B cell (primary cell): ENCODE results near the gene MSI1. TPM values are rescaled to one million over a fixed set of nuclear protein-coding genes. Genes with fewer than 3 reads are reported as not detected.

ENCODE experiments used
- ATAC-seq: fragments of 200-7000 bp; cut with Tn5 transposase; one replicate; pipeline ENCODE4 v1.10.0; 2021; ENCODE audit warnings: low read depth, mild to moderate bottlenecking, moderate number of reproducible peaks, moderate library complexity
- CTCF ChIA-PET: fragments of 350-600 bp; sonication (Branson Sonifier 250); formaldehyde crosslinking; loops from one replicate; lab custom pipeline; 2021; ENCODE audit warnings: antibody characterized with exemption, inconsistent platforms; lab: Charles Lee
- POLR2A ChIA-PET: fragments of 350-600 bp; sonication (Branson Sonifier 250); formaldehyde crosslinking; loops from one replicate; lab custom pipeline; 2021; ENCODE audit warnings: antibody characterized with exemption; lab: Charles Lee
- DNase-seq: peaks from one replicate; pipeline ENCODE4 v3.0.0; 2013
- H2AFZ ChIP-seq: 2 replicates; pipeline ENCODE4 v1.6.1; 2012; ENCODE audit warnings: mild to moderate bottlenecking, low read depth, low read length; ENCODE audit not compliant: insufficient read depth, poor library complexity, severe bottlenecking
- H3K27ac ChIP-seq, 2 donors: 1 replicate in 1 of 2; 2 replicates in 1 of 2; pipeline ENCODE4 v1.5.1; 2012 to 2013; ENCODE audit warnings: low read length in 2 of 2, mild to moderate bottlenecking in 2 of 2, moderate library complexity in 1 of 2
- H3K27me3 ChIP-seq, 4 experiments: fragments of 200-600 bp in 1 of 4; sonication (generic) in 1 of 4; replicated peaks in 1 of 4; 1 replicate in 2 of 4; 2 replicates in 2 of 4; pipeline versions ENCODE4 v1.6.1 to v1.7.0; 2013 to 2016; ENCODE audit warnings: low read length in 3 of 4, mild to moderate bottlenecking in 2 of 4, mixed read lengths in 1 of 4, moderate library complexity in 1 of 4; ENCODE audit not compliant: insufficient read depth in 4 of 4, control insufficient read depth in 3 of 4; ENCODE audit errors: control extremely low read depth in 1 of 4
- H3K36me3 ChIP-seq, 2 experiments: replicated peaks in 1 of 2; 1 replicate in 1 of 2; 2 replicates in 1 of 2; pipeline versions ENCODE4 v1.6.1 to v1.7.1; 2013; ENCODE audit warnings: low read length in 1 of 2; ENCODE audit not compliant: insufficient read depth in 2 of 2, control insufficient read depth in 1 of 2; ENCODE audit errors: control extremely low read depth in 1 of 2, extremely low read depth in 1 of 2
- H3K4me1 ChIP-seq, 2 donors: fragments of 200-600 bp in 1 of 2; sonication (generic) in 1 of 2; 1 replicate in 1 of 2; 2 replicates in 1 of 2; pipeline versions ENCODE4 v1.5.1 to v1.6.1; 2013 to 2017; ENCODE audit warnings: low read length in 2 of 2; ENCODE audit not compliant: control insufficient read depth in 2 of 2, insufficient read depth in 2 of 2
- H3K4me2 ChIP-seq: replicated peaks from 2 replicates; pipeline ENCODE3; 2012; ENCODE audit warnings: mild to moderate bottlenecking, low read depth, low read length; ENCODE audit not compliant: poor library complexity, severe bottlenecking
- H3K4me3 ChIP-seq, 5 experiments: fragments of 200-600 bp in 1 of 5; sonication (generic) in 1 of 5; 1 replicate in 3 of 5; 2 replicates in 2 of 5; pipeline versions ENCODE4 v1.5.1 to v1.7.0; 2011 to 2016; ENCODE audit warnings: low read length in 4 of 5, mild to moderate bottlenecking in 4 of 5, low read depth in 2 of 5, control low read depth in 1 of 5, moderate library complexity in 1 of 5; ENCODE audit not compliant: insufficient read depth in 1 of 5; ENCODE audit errors: control extremely low read depth in 1 of 5, extremely low read depth in 1 of 5
- H3K79me2 ChIP-seq: fragments of 200-600 bp; sonication (generic); one replicate; pipeline ENCODE4 v1.6.0; 2016; ENCODE audit warnings: low read length; ENCODE audit not compliant: control insufficient read depth, insufficient read depth
- H3K9ac ChIP-seq: fragments of 200-600 bp; sonication (generic); 2 replicates; pipeline ENCODE4 v1.6.1; 2017; ENCODE audit warnings: mild to moderate bottlenecking, low read length, moderate library complexity
- H3K9me3 ChIP-seq, 3 donors: one replicate each; pipeline versions ENCODE4 v1.6.1 to v1.7.1; 2013; ENCODE audit warnings: low read length in 2 of 3; ENCODE audit not compliant: control insufficient read depth in 2 of 3, insufficient read depth in 1 of 3; ENCODE audit errors: control extremely low read depth in 1 of 3
- H4K20me1 ChIP-seq: 2 replicates; pipeline ENCODE4 v1.6.0; 2012; ENCODE audit warnings: mild to moderate bottlenecking, low read length; ENCODE audit not compliant: insufficient read depth, control insufficient read depth, poor library complexity, severe bottlenecking
- H3K27ac Mint-ChIP-seq: one replicate; pipeline ENCODE4 v1.8.0; 2021; ENCODE audit warnings: mixed read lengths
- H3K27me3 Mint-ChIP-seq: one replicate; pipeline ENCODE4 v1.8.0; 2021; ENCODE audit warnings: mixed read lengths
- H3K4me1 Mint-ChIP-seq: one replicate; pipeline ENCODE4 v1.8.0; 2021; ENCODE audit warnings: mixed read lengths
- H3K4me3 Mint-ChIP-seq: one replicate; pipeline ENCODE4 v1.8.0; 2021; ENCODE audit warnings: mixed read lengths
- H3K9me3 Mint-ChIP-seq: one replicate; pipeline ENCODE4 v1.8.0; 2022; ENCODE audit warnings: mixed read lengths; ENCODE audit not compliant: insufficient read depth
- CTCF ChIP-seq: fragments of 200-600 bp; IDR thresholded peaks from one replicate; pipeline ENCODE4 v1.8.0; 2022; ENCODE audit warnings: antibody characterized with exemption, mild to moderate bottlenecking
- EZH2 ChIP-seq: IDR thresholded peaks from 2 replicates; pipeline ENCODE4 v1.6.1; 2012; ENCODE audit warnings: borderline replicate concordance, low read depth, mild to moderate bottlenecking, moderate library complexity, low read length; ENCODE audit not compliant: insufficient read depth, poor library complexity, severe bottlenecking
- WGBS: methylation state at CpG from one replicate; pipeline ENCODE4 v1.1.5; 2013; ENCODE audit warnings: missing lambda C conversion rate; ENCODE audit not compliant: insufficient coverage; 5-methylcytosine and 5-hydroxymethylcytosine counted together
- intact Hi-C: fragments of 100-400 bp; cut with micrococcal nuclease; formaldehyde crosslinking; loops from one replicate; pipeline ENCODE4 v1.10.0; 2022
- polyA plus RNA-seq: library from polyadenylated mRNA; depleted of rRNA; stranded (reverse); fragments of >200 nt; gene quantifications from 2 replicates; pipeline ENCODE4 v1.2.3, GENCODE V29; 2012
- total RNA-seq, 2 donors: library from RNA; stranded (reverse); fragments of 120-200 nt in 1 of 2; gene quantifications; 1 replicate in 1 of 2; 2 replicates in 1 of 2; pipeline versions ENCODE4 v1.2.3 to v1.2.4, GENCODE V29; 2013 to 2022

Gene MSI1
- total and polyA plus RNA-seq, 2 donors (not counting 1 experiment from before 2014, with no cell fraction given), result not detected

GRCh38 chr12:120412421-120412820 is 43.5 kb upstream of the MSI1 start:
- Mint-ChIP-seq H3K27me3 (peaks cover 22% of the 10 kb centered on the region), H3K4me1 (no peaks in the 10 kb centered on the region), H3K27ac (no peak overlapping the region), H3K9me3 (no peaks in the 10 kb centered on the region), H3K4me3 (no peak overlapping the region)
- Histone ChIP-seq H3K36me3 (no peaks in the 10 kb centered on the region), H3K9me3 (no peaks in the 10 kb centered on the region), H3K4me3 (no peak overlapping the region), H3K4me1 (no peaks in the 10 kb centered on the region), H4K20me1 (no peaks in the 10 kb centered on the region), H3K79me2 (no peaks in the 10 kb centered on the region), H3K27me3 (peaks cover 0 to under 1% (median 0%) of the 10 kb centered on the region in 4 experiments), H3K4me2 (no peak overlapping the region), H2AFZ (no peak overlapping the region), H3K27ac (no peak overlapping the region), H3K9ac (no peak overlapping the region)
- ChIA-PET CTCF (no interaction called here), POLR2A (no interaction called here)
- no peak for ATAC-seq
- no peak for DNase-seq
- TF ChIP-seq CTCF, result no peak
- TF ChIP-seq EZH2, result no peak
- intact Hi-C loops, result no loop called here
- 8% methylated on average over 1 of the region's 7 CpGs for WGBS

- no peak for TF ChIP-seq CTCF
- no peak for TF ChIP-seq EZH2
- no peak for DNase-seq
- Histone ChIP-seq H3K36me3 (no peaks in the 10 kb centered on the region), H3K79me2 (no peaks in the 10 kb centered on the region), H3K4me2 (no peak overlapping the region), H3K9me3 (peaks cover 0 to 4% (median 0%) of the 10 kb centered on the region in 3 donors), H3K27ac (no peak overlapping the region), H3K27me3 (peaks cover 0 to 3% (median 0%) of the 10 kb centered on the region in 4 experiments), H3K4me1 (no peaks in the 10 kb centered on the region), H2AFZ (no peak overlapping the region), H3K9ac (no peak overlapping the region), H3K4me3 (no peak overlapping the region), H4K20me1 (no peaks in the 10 kb centered on the region)
- Mint-ChIP-seq H3K4me3 (no peak overlapping the region), H3K4me1 (no peaks in the 10 kb centered on the region), H3K27me3 (peaks cover 11% of the 10 kb centered on the region), H3K27ac (no peak overlapping the region), H3K9me3 (no peaks in the 10 kb centered on the region)
- ChIA-PET POLR2A (no interaction called here), CTCF (interaction anchor here (1.6 kb wide), 1 partner anchor 20 kb away, joined by 4 read pairs; no protein-coding TSS in a partner anchor)
- no peak for ATAC-seq
- intact Hi-C loops, result no loop called here
- WGBS, result 90% methylated on average over 7 of the region's 11 CpGs
Observed at GRCh38 chr12:120408771-120409170, 39.8 kb upstream of the MSI1 start.
